Activated CD8-positive, alpha-beta memory T cell treated with anti-CD3 and anti-CD28 coated beads, Interleukin-2, amount 50 U/mL, for 4 hours (primary cell): ENCODE measurements around the gene RAB3IL1.

Experiments
- DNase-seq: peaks from one replicate; pipeline ENCODE4 v3.0.0-alpha.2; 2020

RAB3IL1 gene

GRCh38 chr11:61951484-61952135 is 34.2 kb upstream of the RAB3IL1 start:
- DNase-seq, result no peak

GRCh38 chr11:61950035-61950547 is 32.7 kb upstream of the RAB3IL1 start, which contains the start of gene BEST1:
Gene BEST1, plus strand, starts transcription at chr11:61950351. Its CDS starts 1,456 bp downstream, at chr11:61951807.
- no peak for DNase-seq

- no peak for DNase-seq
Observed at GRCh38 chr11:61949169-61950034, 32.0 kb upstream of the RAB3IL1 start.

- DNase-seq, result no peak
Observed at GRCh38 chr11:61948505-61948904, 31.1 kb upstream of the RAB3IL1 start.

GRCh38 chr11:61947486-61948210 is 30.3 kb upstream of the RAB3IL1 start:
- peak; percentile 67 for DNase-seq

GRCh38 chr11:61946894-61947293 is 29.5 kb upstream of the RAB3IL1 start:
- no peak for DNase-seq

GRCh38 chr11:61945191-61945590 is 27.8 kb upstream of the RAB3IL1 start:
- DNase-seq, result no peak

GRCh38 chr11:61940466-61940865 is 23.1 kb upstream of the RAB3IL1 start:
- DNase-seq, result no peak

GRCh38 chr11:61935861-61936260 is 18.5 kb upstream of the RAB3IL1 start:
- no peak for DNase-seq

GRCh38 chr11:61930933-61931332 is 13.6 kb upstream of the RAB3IL1 start:
- DNase-seq, result no peak

GRCh38 chr11:61928606-61929005 is 11.2 kb upstream of the RAB3IL1 start:
- no peak for DNase-seq

- DNase-seq, result no peak
Observed at GRCh38 chr11:61927501-61927900, 10.1 kb upstream of the RAB3IL1 start.

GRCh38 chr11:61926235-61926634 is 8.9 kb upstream of the RAB3IL1 start:
- no peak for DNase-seq

GRCh38 chr11:61925736-61926135 is 8.4 kb upstream of the RAB3IL1 start:
- DNase-seq, result no peak

- DNase-seq, result no peak
Observed at GRCh38 chr11:61924064-61924455, 6.7 kb upstream of the RAB3IL1 start.

- no peak for DNase-seq
Observed at GRCh38 chr11:61923166-61924063, 6.0 kb upstream of the RAB3IL1 start.

- DNase-seq, result no peak
Observed at GRCh38 chr11:61922539-61922938, 5.2 kb upstream of the RAB3IL1 start.

- DNase-seq, result no peak
Observed at GRCh38 chr11:61921446-61921845, 4.1 kb upstream of the RAB3IL1 start.

GRCh38 chr11:61919705-61920631 is 2.6 kb upstream of the RAB3IL1 start:
- DNase-seq, result no peak

- DNase-seq, result no peak
Observed at GRCh38 chr11:61918938-61919704, 1.8 kb upstream of the RAB3IL1 start.
